Astrocyte (in vitro differentiated cells and primary cell): Measurements from ENCODE around the gene PEPD.
"Not testable (repeated sequence)": the region's sequence is repeated elsewhere in the genome, so short reads cannot be mapped to it uniquely, and the experiment has no call there.

Source experiments
- EZH2 ChIP-seq: IDR thresholded peaks from 2 replicates; pipeline ENCODE4 v1.6.1; 2012; ENCODE audit warnings: mild to moderate bottlenecking, low read length, inconsistent platforms; ENCODE audit not compliant: insufficient read depth
- TF ChIP-seq, protein P1 (sequence below): IDR thresholded peaks from 2 replicates; pipeline ENCODE4 v1.5.1; 2011; ENCODE audit warnings: low read depth, mild to moderate bottlenecking, inconsistent platforms, low read length, moderate library complexity; ENCODE audit not compliant: insufficient read depth

DNA sequence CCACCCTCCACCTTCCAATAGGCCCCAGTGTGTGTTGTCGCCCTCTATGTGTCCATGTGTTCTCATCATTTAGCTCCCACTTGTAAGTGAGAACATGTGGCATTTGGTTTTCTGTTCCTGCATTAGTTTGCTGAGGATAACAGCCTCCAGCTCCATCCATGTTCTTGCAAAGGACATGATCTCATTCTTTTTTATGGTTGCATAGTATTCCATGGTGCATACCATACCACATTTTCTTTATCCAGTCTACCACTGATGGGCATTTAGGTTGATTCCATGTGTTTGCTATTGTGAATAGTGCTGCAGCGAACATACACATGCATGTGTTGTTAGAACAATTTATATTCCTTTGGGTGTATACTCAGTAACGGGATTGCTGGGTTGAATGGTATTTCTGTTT lies 42.0 kb downstream of the PEPD start:
- TF ChIP-seq, protein P1, sequence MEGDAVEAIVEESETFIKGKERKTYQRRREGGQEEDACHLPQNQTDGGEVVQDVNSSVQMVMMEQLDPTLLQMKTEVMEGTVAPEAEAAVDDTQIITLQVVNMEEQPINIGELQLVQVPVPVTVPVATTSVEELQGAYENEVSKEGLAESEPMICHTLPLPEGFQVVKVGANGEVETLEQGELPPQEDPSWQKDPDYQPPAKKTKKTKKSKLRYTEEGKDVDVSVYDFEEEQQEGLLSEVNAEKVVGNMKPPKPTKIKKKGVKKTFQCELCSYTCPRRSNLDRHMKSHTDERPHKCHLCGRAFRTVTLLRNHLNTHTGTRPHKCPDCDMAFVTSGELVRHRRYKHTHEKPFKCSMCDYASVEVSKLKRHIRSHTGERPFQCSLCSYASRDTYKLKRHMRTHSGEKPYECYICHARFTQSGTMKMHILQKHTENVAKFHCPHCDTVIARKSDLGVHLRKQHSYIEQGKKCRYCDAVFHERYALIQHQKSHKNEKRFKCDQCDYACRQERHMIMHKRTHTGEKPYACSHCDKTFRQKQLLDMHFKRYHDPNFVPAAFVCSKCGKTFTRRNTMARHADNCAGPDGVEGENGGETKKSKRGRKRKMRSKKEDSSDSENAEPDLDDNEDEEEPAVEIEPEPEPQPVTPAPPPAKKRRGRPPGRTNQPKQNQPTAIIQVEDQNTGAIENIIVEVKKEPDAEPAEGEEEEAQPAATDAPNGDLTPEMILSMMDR: not testable (repeated sequence)
- not testable (repeated sequence) for TF ChIP-seq EZH2
